LoVo (cell line): Measurements from ENCODE around the gene PTX3.

Source experiments
- DNase-seq: peaks from one replicate; pipeline ENCODE4 v3.0.0-alpha.2; 2016; ENCODE audit warnings: low spot score

Gene PTX3

GRCh38 chr3:157423337-157423736 is 13.3 kb upstream of the PTX3 start:
- no peak for DNase-seq

GRCh38 chr3:157427901-157428300 is 8.7 kb upstream of the PTX3 start:
- DNase-seq = no peak

- DNase-seq = no peak
Observed at GRCh38 chr3:157428853-157429252, 7.8 kb upstream of the PTX3 start.

- DNase-seq = no peak
Observed at GRCh38 chr3:157429708-157430107, 6.9 kb upstream of the PTX3 start.

GRCh38 chr3:157438194-157438730 is 1.6 kb downstream of the PTX3 start:
- DNase-seq = no peak

- DNase-seq = no peak
Observed at GRCh38 chr3:157441102-157441624, 4.5 kb downstream of the PTX3 start.

GRCh38 chr3:157442729-157443128 is 6.1 kb downstream of the PTX3 start:
- DNase-seq = no peak

GRCh38 chr3:157443905-157444796 is 7.5 kb downstream of the PTX3 start:
- DNase-seq = no peak

GRCh38 chr3:157444797-157445184 is 8.1 kb downstream of the PTX3 start:
- no peak for DNase-seq

GRCh38 chr3:157445857-157446256 is 9.2 kb downstream of the PTX3 start:
- no peak for DNase-seq

GRCh38 chr3:157447026-157447694 is 10.5 kb downstream of the PTX3 start:
- DNase-seq = no peak

GRCh38 chr3:157452097-157452496 is 15.4 kb downstream of the PTX3 start:
- DNase-seq = no peak

GRCh38 chr3:157453824-157454223 is 17.2 kb downstream of the PTX3 start:
- no peak for DNase-seq

- DNase-seq = no peak
Observed at GRCh38 chr3:157459706-157460105, 23.1 kb downstream of the PTX3 start.

- DNase-seq = no peak
Observed at GRCh38 chr3:157460253-157460652, 23.6 kb downstream of the PTX3 start.

- DNase-seq = no peak
Observed at GRCh38 chr3:157463816-157464215, 27.2 kb downstream of the PTX3 start.

GRCh38 chr3:157464321-157464720 is 27.7 kb downstream of the PTX3 start:
- DNase-seq = no peak

GRCh38 chr3:157465741-157466140 is 29.1 kb downstream of the PTX3 start:
- DNase-seq = no peak

- DNase-seq = no peak
Observed at GRCh38 chr3:157467200-157467599, 30.6 kb downstream of the PTX3 start.

GRCh38 chr3:157469561-157470294 is 33.1 kb downstream of the PTX3 start:
- DNase-seq = no peak

GRCh38 chr3:157471064-157471463 is 34.4 kb downstream of the PTX3 start:
- no peak for DNase-seq

- DNase-seq = no peak
Observed at GRCh38 chr3:157472648-157473047, 36.0 kb downstream of the PTX3 start.
